ENCODE measurements around the gene FN3K. TPM values are rescaled to one million over a fixed set of nuclear protein-coding genes. Genes with fewer than 3 reads are reported as not detected.

The FN3K gene
- polyA plus RNA-seq, 3 donors: 0.15 TPM; not detected in 2

GRCh38 chr17:82765371-82765770 lies 30.0 kb downstream of the FN3K start:
- 97% methylated on average over 9 of the region's 13 CpGs for WGBS (ENCODE audit: insufficient coverage)
- Histone ChIP-seq H3K79me2 (ENCODE audit: insufficient read depth, low read length) (no peaks in the 10 kb centered on the region), H3K27ac (ENCODE audit: low read depth in 1 of 2, low read length in 2 of 2) (no peak overlapping the region), H3K36me3 (replicated peaks in 1 of 2; ENCODE audit: control insufficient read depth in 1 of 2, insufficient read depth in 2 of 2, low read length in 2 of 2) (peaks cover 19 to 53% of the 10 kb centered on the region in 2 donors), H3K9ac (ENCODE audit: insufficient read depth, low read length, poor library complexity, severe bottlenecking) (no peak overlapping the region), H3K4me1 (ENCODE audit: control insufficient read depth in 1 of 2, insufficient read depth in 2 of 2, low read length in 2 of 2) (no peaks in the 10 kb centered on the region), H3K4me2 (replicated peaks; ENCODE audit: extremely low read depth, low read length, poor library complexity, severe bottlenecking) (no peak overlapping the region), H3K4me3 (replicated peaks in 1 of 3; ENCODE audit: low read depth in 2 of 3, low read length in 3 of 3) (no peak overlapping the region), H3K27me3 (ENCODE audit: control insufficient read depth in 2 of 2, insufficient read depth in 2 of 2, low read length in 2 of 2) (no peaks in the 10 kb centered on the region), H4K20me1 (ENCODE audit: insufficient read depth, low read length) (no peaks in the 10 kb centered on the region), H3K9me3 (replicated peaks in 1 of 2; ENCODE audit: control insufficient read depth in 1 of 2, insufficient read depth in 1 of 2, low read length in 2 of 2) (no peaks in the 10 kb centered on the region), H2AFZ (ENCODE audit: insufficient read depth, low read depth, low read length, poor library complexity, severe bottlenecking) (no peak overlapping the region)
- Mint-ChIP-seq H3K4me3 (no peak overlapping the region), H3K27me3 (ENCODE audit: low read depth in 3 of 3) (no peaks in the 10 kb centered on the region), H3K4me1 (peaks cover 3% of the 10 kb centered on the region), H3K36me3 (peaks cover 56 to 73% of the 10 kb centered on the region in 2 donors), H3K9me3 (peaks cover 0 to 6% (median 0%) of the 10 kb centered on the region in 7 donors), H3K27ac (peak overlapping the region in 1 of 7 donors; percentile 70)
- intact Hi-C loops (cut with micrococcal nuclease): no loop called here
- TF ChIP-seq CTCF (IDR thresholded peaks at IDR 0.05): no peak
- DNase-seq: no peak

- no peak overlapping the region for H3K27ac ChIP-seq (ENCODE audit: low read depth in 1 of 2, low read length in 2 of 2)
- no peaks in the 10 kb centered on the region for H3K79me2 ChIP-seq (ENCODE audit: insufficient read depth, low read length)
- no peaks in the 10 kb centered on the region for H3K4me1 ChIP-seq (ENCODE audit: control insufficient read depth in 1 of 2, insufficient read depth in 2 of 2, low read length in 2 of 2)
- Mint-ChIP-seq H3K9me3 (peaks cover 0 to 6% (median 0%) of the 10 kb centered on the region in 7 donors), H3K4me3 (no peak overlapping the region), H3K27me3 (ENCODE audit: low read depth in 3 of 3) (peaks cover 0 to 1% (median 0%) of the 10 kb centered on the region in 3 donors), H3K36me3 (peaks cover 54 to 77% of the 10 kb centered on the region in 2 donors), H3K4me1 (peaks cover 3% of the 10 kb centered on the region), H3K27ac (peak overlapping the region in 1 of 7 donors; percentile 21)
- no peak overlapping the region for H3K4me2 ChIP-seq (replicated peaks; ENCODE audit: extremely low read depth, low read length, poor library complexity, severe bottlenecking)
- H3K9me3 ChIP-seq (replicated peaks in 1 of 2; ENCODE audit: control insufficient read depth in 1 of 2, insufficient read depth in 1 of 2, low read length in 2 of 2): no peaks in the 10 kb centered on the region
- no peak overlapping the region for H3K9ac ChIP-seq (ENCODE audit: insufficient read depth, low read length, poor library complexity, severe bottlenecking)
- H3K27me3 ChIP-seq (ENCODE audit: control insufficient read depth in 2 of 2, insufficient read depth in 2 of 2, low read length in 2 of 2): no peaks in the 10 kb centered on the region
- intact Hi-C loops (cut with micrococcal nuclease): loop anchor here in 1 of 2 donors (2.0 kb wide), 1 partner anchor 98 kb away; no protein-coding TSS in a partner anchor
- H3K4me3 ChIP-seq (replicated peaks in 1 of 3; ENCODE audit: low read depth in 2 of 3, low read length in 3 of 3): no peak overlapping the region
- peaks cover 19 to 61% of the 10 kb centered on the region in 2 donors for H3K36me3 ChIP-seq (replicated peaks in 1 of 2; ENCODE audit: control insufficient read depth in 1 of 2, insufficient read depth in 2 of 2, low read length in 2 of 2)
- DNase-seq: peak in 2 of 3 donors; percentile 22 to 44
- no peak overlapping the region for H2AFZ ChIP-seq (ENCODE audit: insufficient read depth, low read depth, low read length, poor library complexity, severe bottlenecking)
- H4K20me1 ChIP-seq (ENCODE audit: insufficient read depth, low read length): no peaks in the 10 kb centered on the region
- peak; percentile 69 for TF ChIP-seq CTCF (IDR thresholded peaks at IDR 0.05)
- WGBS (ENCODE audit: insufficient coverage): 88% methylated on average over 19 of the region's 24 CpGs
Measured at GRCh38 chr17:82767041-82767754, 31.8 kb downstream of the FN3K start.
